Activated naive CD4-positive, alpha-beta T cell treated with anti-CD3 and anti-CD28 coated beads, Interleukin-2, amount 50 U/mL, for 72 hours (primary cell): ENCODE results near the gene GPC6. TPM values are rescaled to one million over a fixed set of nuclear protein-coding genes. Genes with fewer than 3 reads are reported as not detected.

Experiments
- ATAC-seq, 2 donors: fragments of 150-1000 bp; cut with Tn5 transposase; 2 replicates each; pipeline ENCODE4 v1.10.0; 2021; ENCODE audit warnings: mild to moderate bottlenecking in 2 of 2, moderate library complexity in 2 of 2
- DNase-seq, 2 donors: peaks; one replicate each; pipeline ENCODE4 v3.0.0; 2021 to 2022; ENCODE audit warnings: low spot score in 2 of 2
- H3K27ac Mint-ChIP-seq, 2 donors: one replicate each; pipeline ENCODE4 v1.8.0; 2022; ENCODE audit warnings: mild to moderate bottlenecking in 2 of 2, mixed read lengths in 2 of 2
- H3K36me3 Mint-ChIP-seq, 2 donors: one replicate each; pipeline ENCODE4 v1.8.0; 2022; ENCODE audit warnings: mixed read lengths in 2 of 2
- H3K9me3 Mint-ChIP-seq, 2 donors: one replicate each; pipeline ENCODE4 v1.8.0; 2022; ENCODE audit warnings: mixed read lengths in 2 of 2
- total RNA-seq, 2 donors: library from RNA; stranded (reverse); gene quantifications; one replicate each; pipeline ENCODE4 v1.2.3, GENCODE V29; 2022

GPC6 gene
- total RNA-seq, 2 donors from 2014 or later, result not detected

GRCh38 chr13:93325303-93326233 lies 99.0 kb downstream of the GPC6 start:
- H3K36me3 Mint-ChIP-seq, result no peaks in the 10 kb centered on the region
- no peak overlapping the region for H3K27ac Mint-ChIP-seq
- no peak for ATAC-seq
- no peak for DNase-seq
- peaks cover 0 to 5% of the 10 kb centered on the region in 2 donors for H3K9me3 Mint-ChIP-seq

DNA sequence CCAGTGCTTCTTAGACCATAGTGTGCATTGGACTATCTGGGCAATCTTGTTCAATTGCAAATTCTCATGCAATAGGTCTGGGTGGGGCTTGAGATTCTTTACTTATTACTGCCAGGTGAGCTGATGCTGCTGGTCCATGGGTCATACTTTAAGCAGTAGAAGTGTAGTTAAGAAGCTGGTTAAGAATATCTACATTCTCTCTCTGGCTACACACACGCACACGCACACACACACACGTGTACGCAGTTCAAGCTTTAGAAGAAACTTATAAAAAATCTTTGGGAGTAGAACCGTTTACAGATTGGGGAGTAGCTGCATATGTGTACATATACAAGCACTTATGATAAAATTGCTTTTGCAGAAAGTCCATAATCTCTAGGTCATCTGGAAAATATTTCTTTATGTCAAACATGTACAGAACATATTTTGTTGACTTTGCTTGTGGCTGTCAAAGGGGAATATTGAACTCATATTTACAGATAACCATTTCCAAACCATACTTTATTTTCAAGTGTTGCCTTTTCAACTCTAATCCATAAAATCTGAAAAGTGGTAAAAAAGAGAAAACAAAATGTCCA lies 99.7 kb downstream of the GPC6 start:
- Mint-ChIP-seq H3K36me3 (no peaks in the 10 kb centered on the region), H3K9me3 (peaks cover 0 to 7% of the 10 kb centered on the region in 2 donors), H3K27ac (no peak overlapping the region)
- ATAC-seq (no peak), DNase-seq (no peak)

DNA sequence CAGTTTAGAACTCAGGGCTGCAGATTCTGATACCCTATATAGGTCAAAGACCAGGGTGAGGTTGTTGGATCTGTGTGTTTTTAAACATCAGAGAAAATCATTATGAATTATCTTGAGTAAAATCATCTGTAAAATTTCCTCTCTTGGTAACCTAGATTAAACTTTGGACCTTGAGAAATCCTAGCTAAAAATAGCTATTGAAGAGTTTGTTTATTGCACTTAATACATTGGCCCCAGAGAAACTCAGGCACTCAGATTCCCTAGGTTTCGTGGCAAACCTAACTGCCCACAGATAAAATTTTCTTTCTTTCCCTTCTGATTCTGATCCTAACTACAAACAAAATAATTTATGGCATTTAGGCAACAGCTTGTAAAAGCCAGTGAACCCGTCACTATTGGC lies 102.3 kb downstream of the GPC6 start:
- no peak for ATAC-seq
- no peaks in the 10 kb centered on the region for H3K36me3 Mint-ChIP-seq
- H3K9me3 Mint-ChIP-seq, result peaks cover 0 to 11% of the 10 kb centered on the region in 2 donors
- DNase-seq, result no peak
- H3K27ac Mint-ChIP-seq, result no peak overlapping the region

- Mint-ChIP-seq H3K36me3 (no peaks in the 10 kb centered on the region), H3K9me3 (peaks cover 0 to 8% of the 10 kb centered on the region in 2 donors)
- no peak for ATAC-seq
Measured at GRCh38 chr13:93336728-93337127, 110.1 kb downstream of the GPC6 start.

GRCh38 chr13:93338030-93338429 lies 111.4 kb downstream of the GPC6 start:
- DNase-seq (no peak), ATAC-seq (no peak)
- H3K36me3 Mint-ChIP-seq, result peaks cover 0 to 6% of the 10 kb centered on the region in 2 donors
- H3K27ac Mint-ChIP-seq, result no peak overlapping the region
- peaks cover 7 to 13% of the 10 kb centered on the region in 2 donors for H3K9me3 Mint-ChIP-seq

More at GRCh38 chr13:93336728-93337127, 110.1 kb downstream of the GPC6 start:
- H3K27ac Mint-ChIP-seq, result no peak overlapping the region
- DNase-seq, result no peak

- peaks cover 0 to 6% of the 10 kb centered on the region in 2 donors for H3K36me3 Mint-ChIP-seq
- no peak overlapping the region for H3K27ac Mint-ChIP-seq
- ATAC-seq (no peak), DNase-seq (no peak)
- H3K9me3 Mint-ChIP-seq, result peaks cover 11 to 16% of the 10 kb centered on the region in 2 donors
Measured at GRCh38 chr13:93338906-93339305, 112.3 kb downstream of the GPC6 start.

DNA sequence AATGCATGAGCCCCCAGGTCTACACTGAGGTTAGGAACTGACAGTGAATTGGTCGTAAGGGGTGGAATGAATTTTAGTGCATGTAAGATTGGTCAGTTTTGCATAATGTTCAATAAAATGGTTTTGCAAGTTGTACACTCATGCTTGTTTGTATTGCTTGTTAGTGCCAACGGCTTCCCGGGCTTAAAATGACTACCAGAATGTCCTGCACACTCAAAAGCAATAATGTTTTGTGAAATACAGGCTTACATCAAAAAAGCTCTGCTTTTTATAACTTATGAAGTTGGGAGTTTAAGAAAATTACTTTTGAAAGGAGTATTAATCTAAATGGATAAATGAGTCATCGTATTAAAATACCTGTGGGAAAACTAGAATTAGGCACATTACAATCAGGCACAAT lies 112.9 kb downstream of the GPC6 start:
- Mint-ChIP-seq H3K36me3 (peaks cover 0 to 6% of the 10 kb centered on the region in 2 donors), H3K9me3 (peaks cover 13 to 20% of the 10 kb centered on the region in 2 donors), H3K27ac (no peak overlapping the region)
- ATAC-seq, result no peak
- DNase-seq, result no peak

DNA sequence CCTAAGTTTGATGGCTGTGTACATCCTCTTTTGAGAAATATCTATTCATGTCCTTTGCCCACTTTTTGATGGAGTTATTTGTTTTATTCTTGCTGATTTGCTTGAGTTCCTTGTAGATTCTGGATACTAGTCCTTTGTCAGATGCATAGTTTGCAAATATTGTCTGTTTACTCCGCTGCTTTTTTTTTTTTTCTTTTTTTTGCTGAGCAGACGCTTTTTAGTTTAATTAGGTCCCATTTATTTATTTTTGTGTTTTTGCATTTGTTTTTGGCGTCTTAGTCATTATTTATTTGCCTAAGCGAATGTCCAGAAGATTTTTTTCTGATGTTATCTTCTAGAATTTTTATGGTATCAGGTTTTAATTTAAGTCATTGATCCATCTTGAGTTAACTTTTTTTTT lies 114.9 kb downstream of the GPC6 start:
- Mint-ChIP-seq H3K27ac (peak overlapping the region in 1 of 2 donors; percentile 15), H3K9me3 (peaks cover 13 to 21% of the 10 kb centered on the region in 2 donors), H3K36me3 (peaks cover 0 to 6% of the 10 kb centered on the region in 2 donors)
- ATAC-seq (no peak), DNase-seq (no peak)

DNA sequence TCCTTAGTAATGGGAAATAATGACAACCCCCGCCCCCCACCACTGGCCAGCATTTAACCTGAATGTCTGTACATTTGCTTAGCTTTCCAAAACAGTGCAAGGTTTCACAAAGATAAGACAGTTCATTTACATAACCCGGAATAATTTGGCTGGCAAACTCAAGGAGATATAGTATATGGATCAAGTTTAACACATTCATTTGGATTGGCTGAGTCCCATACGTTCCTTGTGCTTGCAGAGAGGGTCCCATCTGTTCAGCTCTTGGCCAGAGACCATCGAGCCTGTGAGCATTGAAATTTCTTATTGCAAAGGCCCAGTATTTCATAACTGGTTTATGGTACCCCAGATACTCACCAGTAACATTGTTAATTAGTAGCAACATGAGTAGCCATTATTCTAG lies 116.5 kb downstream of the GPC6 start:
- no peak for ATAC-seq

GRCh38 chr13:93344048-93344705 lies 117.6 kb downstream of the GPC6 start:
- ATAC-seq (no peak), DNase-seq (no peak)
- Mint-ChIP-seq H3K9me3 (peaks cover 13 to 24% of the 10 kb centered on the region in 2 donors), H3K36me3 (peaks cover 0 to 6% of the 10 kb centered on the region in 2 donors), H3K27ac (no peak overlapping the region)

More for the DNA sequence above, 116.5 kb downstream of the GPC6 start:
- no peak overlapping the region for H3K27ac Mint-ChIP-seq
- no peak for DNase-seq
- H3K36me3 Mint-ChIP-seq, result peaks cover 0 to 6% of the 10 kb centered on the region in 2 donors
- H3K9me3 Mint-ChIP-seq, result peaks cover 13 to 24% of the 10 kb centered on the region in 2 donors

DNA sequence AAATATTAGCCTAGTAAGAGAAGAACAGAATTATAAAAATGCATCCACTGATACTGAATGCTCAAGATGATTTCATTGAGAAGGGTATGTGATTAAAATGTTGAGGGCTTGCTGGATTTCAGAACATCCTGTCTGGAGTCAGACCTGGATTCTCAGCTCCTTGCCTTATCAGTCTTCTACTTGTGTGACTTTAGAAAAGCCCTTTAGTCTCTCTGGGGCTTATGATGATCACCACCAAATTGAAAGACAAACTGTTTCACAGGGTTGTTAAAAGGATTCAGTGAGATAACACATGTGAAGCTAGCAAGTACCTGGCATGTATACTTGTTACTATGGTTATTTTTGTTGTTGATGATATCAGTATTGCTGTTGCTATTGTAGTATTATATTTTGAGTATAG lies 118.4 kb downstream of the GPC6 start:
- DNase-seq (no peak), ATAC-seq (no peak)

GRCh38 chr13:93345770-93346169 lies 119.2 kb downstream of the GPC6 start:
- Mint-ChIP-seq H3K27ac (no peak overlapping the region), H3K36me3 (peaks cover 0 to 6% of the 10 kb centered on the region in 2 donors), H3K9me3 (peaks cover 13 to 20% of the 10 kb centered on the region in 2 donors)
- DNase-seq (no peak), ATAC-seq (no peak)

More for the DNA sequence above, 118.4 kb downstream of the GPC6 start:
- Mint-ChIP-seq H3K27ac (no peak overlapping the region), H3K9me3 (peaks cover 13 to 24% of the 10 kb centered on the region in 2 donors), H3K36me3 (peaks cover 0 to 6% of the 10 kb centered on the region in 2 donors)

DNA sequence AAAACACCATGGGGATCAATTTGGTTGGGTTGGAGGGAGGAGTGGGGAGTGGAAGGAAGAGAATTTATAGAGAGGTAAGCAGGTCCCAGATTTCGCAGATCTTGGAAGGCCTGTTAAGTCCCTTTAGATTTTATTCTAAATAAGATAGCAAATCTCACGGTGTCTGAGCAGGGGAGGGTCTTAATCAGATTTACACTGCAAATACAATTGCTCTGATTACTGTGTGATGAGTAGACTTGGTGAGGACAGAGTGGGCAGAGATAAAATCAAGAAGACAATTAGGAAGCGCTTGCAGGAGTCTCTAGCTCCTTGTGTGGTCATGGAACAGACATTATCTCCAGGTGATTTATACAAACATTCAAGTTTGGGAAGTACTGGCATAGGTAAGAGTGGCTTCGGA lies 126.0 kb downstream of the GPC6 start:
- no peak overlapping the region for H3K27ac Mint-ChIP-seq
- no peaks in the 10 kb centered on the region for H3K36me3 Mint-ChIP-seq
- DNase-seq, result no peak
- no peak for ATAC-seq
- H3K9me3 Mint-ChIP-seq, result peaks cover 0 to 12% of the 10 kb centered on the region in 2 donors

- H3K27ac Mint-ChIP-seq, result no peak overlapping the region
- H3K36me3 Mint-ChIP-seq, result no peaks in the 10 kb centered on the region
- no peak for ATAC-seq
- no peak for DNase-seq
- H3K9me3 Mint-ChIP-seq, result peaks cover 0 to 12% of the 10 kb centered on the region in 2 donors
Measured at GRCh38 chr13:93355094-93355493, 128.5 kb downstream of the GPC6 start.

- H3K36me3 Mint-ChIP-seq, result no peaks in the 10 kb centered on the region
- H3K27ac Mint-ChIP-seq, result no peak overlapping the region
- DNase-seq (no peak), ATAC-seq (no peak)
- peaks cover 0 to 12% of the 10 kb centered on the region in 2 donors for H3K9me3 Mint-ChIP-seq
Measured at GRCh38 chr13:93356469-93356868, 129.9 kb downstream of the GPC6 start.

DNA sequence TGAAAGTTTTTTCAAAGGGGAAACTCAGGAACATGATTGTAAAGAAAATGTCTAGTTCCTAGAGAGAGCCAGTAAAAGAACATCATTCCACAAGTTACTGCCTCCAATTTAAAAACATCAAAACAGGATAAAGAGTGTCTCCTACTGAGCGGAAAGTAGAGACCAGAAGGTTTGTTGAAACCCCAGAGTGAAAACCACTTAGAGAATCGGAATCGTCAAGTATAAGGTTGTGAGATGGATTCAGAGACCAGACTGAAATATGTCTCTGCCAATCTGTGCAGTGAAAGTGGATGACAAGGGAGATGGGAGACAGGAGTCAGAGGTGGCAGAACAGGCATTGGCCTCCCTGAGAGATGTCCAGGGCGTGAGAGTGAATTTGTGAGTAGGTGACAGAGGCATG lies 133.4 kb downstream of the GPC6 start:
- DNase-seq, result no peak
- ATAC-seq, result no peak
- peaks cover 4 to 13% of the 10 kb centered on the region in 2 donors for H3K9me3 Mint-ChIP-seq
- H3K27ac Mint-ChIP-seq, result no peak overlapping the region
- peaks cover 0 to 3% of the 10 kb centered on the region in 2 donors for H3K36me3 Mint-ChIP-seq

GRCh38 chr13:93361703-93362102 lies 135.1 kb downstream of the GPC6 start:
- peaks cover 0 to 7% of the 10 kb centered on the region in 2 donors for H3K36me3 Mint-ChIP-seq
- H3K9me3 Mint-ChIP-seq, result peaks cover 7 to 9% of the 10 kb centered on the region in 2 donors
- DNase-seq (no peak), ATAC-seq (no peak)
- H3K27ac Mint-ChIP-seq, result no peak overlapping the region
